ENCODE measurements around the gene CREB3. TPM values are rescaled to one million over a fixed set of nuclear protein-coding genes. Genes with fewer than 3 reads are reported as not detected.

Gene CREB3
- total RNA-seq, 1 experiment from 2014 or later: 27.3 TPM

DNA sequence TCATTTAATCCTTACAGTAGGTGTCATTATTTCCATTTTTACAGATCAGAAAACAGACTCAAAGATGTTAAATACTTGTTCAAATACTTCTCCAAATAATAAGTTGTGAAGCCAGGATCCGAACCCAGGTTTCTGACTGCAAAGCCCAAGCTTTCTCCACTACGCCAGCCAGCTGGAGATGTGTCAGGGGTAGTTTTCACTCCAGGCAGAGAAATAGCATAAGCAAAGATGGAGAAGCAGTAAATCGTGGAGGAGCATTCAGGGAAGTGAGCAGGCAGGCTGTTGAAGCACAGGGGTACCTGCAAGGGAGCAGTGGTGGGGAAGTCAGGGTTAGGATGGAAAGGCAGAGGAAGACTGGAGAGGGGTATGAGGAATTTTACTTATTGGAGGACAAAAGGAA is 3.4 kb upstream of the CREB3 start:
- DNase-seq: no peak
- no CpG with 5 or more reads among the region's 3 CpGs for WGBS (ENCODE audit: extremely low coverage, insufficient read length, low lambda C conversion rate)
- H3K27ac ChIP-seq (ENCODE audit: insufficient read length, low read depth, low read length): no peak overlapping the region

More for the DNA sequence above, 3.4 kb upstream of the CREB3 start:
- Histone ChIP-seq H3K9ac (ENCODE audit: extremely low read depth, insufficient read length, low read length) (no peak overlapping the region), H2AFZ (ENCODE audit: low read length) (no peak overlapping the region), H4K91ac (ENCODE audit: insufficient read length, low read depth, low read length) (no peak overlapping the region), H3K79me1 (ENCODE audit: insufficient read depth, low read depth, low read length, poor library complexity, severe bottlenecking) (no peaks in the 10 kb centered on the region), H3K23me2 (ENCODE audit: insufficient read length, low read depth, low read length, poor library complexity, severe bottlenecking) (peaks cover 7% of the 10 kb centered on the region), H3K9me3 (ENCODE audit: control insufficient read depth, low read depth, low read length) (no peaks in the 10 kb centered on the region), H2BK12ac (ENCODE audit: insufficient read length, low read depth, low read length) (no peak overlapping the region), H4K5ac (ENCODE audit: insufficient read length, low read depth, low read length) (no peak overlapping the region), H2BK20ac (ENCODE audit: low read depth, low read length, poor library complexity, severe bottlenecking) (no peak overlapping the region), H4K20me1 (ENCODE audit: control insufficient read depth, insufficient read depth, insufficient read length) (no peaks in the 10 kb centered on the region), H2BK5ac (ENCODE audit: insufficient read length, low read length) (no peak overlapping the region), H3K18ac (ENCODE audit: insufficient read length, low read depth, low read length) (no peak overlapping the region), H3K4me2 (ENCODE audit: insufficient read depth, insufficient read length, low read length) (peak overlapping the region; percentile 19), H4K8ac (replicated peaks; ENCODE audit: insufficient read length, low read depth, low read length) (no peak overlapping the region), H2BK15ac (ENCODE audit: low read depth, low read length) (no peak overlapping the region), H3K23ac (ENCODE audit: insufficient read length, low read depth, low read length) (no peak overlapping the region), H3K27me3 (ENCODE audit: insufficient read depth, low read length) (no peaks in the 10 kb centered on the region), H3K4ac (ENCODE audit: low read depth, low read length) (no peak overlapping the region), H2BK120ac (ENCODE audit: low read depth, low read length, poor library complexity, severe bottlenecking) (no peak overlapping the region), H3K56ac (ENCODE audit: insufficient read length, low read depth, low read length) (no peak overlapping the region), H3K4me1 (ENCODE audit: insufficient read depth, low read length) (peaks cover 25% of the 10 kb centered on the region; the same call in 1 of the 2 replicates), H2AK5ac (ENCODE audit: insufficient read length, low read length) (no peak overlapping the region), H3K79me2 (ENCODE audit: insufficient read depth, low read length) (peaks cover 6% of the 10 kb centered on the region), H3K14ac (ENCODE audit: insufficient read depth, low read length) (no peak overlapping the region), H3T11ph (ENCODE audit: low read length) (no peak overlapping the region)
- H3K4me1 Mint-ChIP-seq: peaks cover 15 to 16% of the 10 kb centered on the region in 2 experiments
- no peaks in the 10 kb centered on the region for H3K27me3 Mint-ChIP-seq (ENCODE audit: low read depth)
- H3K27ac Mint-ChIP-seq: no peak overlapping the region
- no peaks in the 10 kb centered on the region for H3K9me3 Mint-ChIP-seq
- no peak overlapping the region for H3K4me3 Mint-ChIP-seq
- TF ChIP-seq CTCF (conservative IDR thresholded peaks at IDR 0.05): no peak
- peaks cover 12 to 19% (median 16%) of the 10 kb centered on the region in 3 experiments; a peak in 6 of 7 replicates for H3K36me3 Mint-ChIP-seq (ENCODE audit: insufficient read depth in 1 of 3, low read depth in 3 of 3)

All from H9 (cell line).